Mesothelial cell of epicardium (in vitro differentiated cells): ENCODE results near the gene ZC3H12A. TPM values are rescaled to one million over a fixed set of nuclear protein-coding genes. Genes with fewer than 3 reads are reported as not detected.

Experiments
- DNase-seq, 2 experiments: peaks; one replicate each; pipeline ENCODE4 v3.0.0; 2021; ENCODE audit warnings: low spot score in 2 of 2; ENCODE audit not compliant: unreplicated experiment in 2 of 2
- H3K27ac Mint-ChIP-seq: 2 replicates; pipeline ENCODE4 v1.8.0; 2021; ENCODE audit warnings: mixed read lengths
- H3K27me3 Mint-ChIP-seq: 2 replicates; pipeline ENCODE4 v1.8.0; 2021; ENCODE audit warnings: low read depth, mixed read lengths
- H3K36me3 Mint-ChIP-seq: 2 replicates; pipeline ENCODE4 v1.8.0; 2021; ENCODE audit warnings: mixed read lengths
- H3K4me1 Mint-ChIP-seq: 2 replicates; pipeline ENCODE4 v1.8.0; 2021; ENCODE audit warnings: mixed read lengths
- H3K4me3 Mint-ChIP-seq: 2 replicates; pipeline ENCODE4 v1.8.0; 2021; ENCODE audit warnings: mild to moderate bottlenecking, moderate library complexity, mixed read lengths
- H3K9me3 Mint-ChIP-seq: 2 replicates; pipeline ENCODE4 v1.8.0; 2021; ENCODE audit warnings: mixed read lengths
- total RNA-seq: library from RNA; stranded (reverse); gene quantifications from 3 replicates; pipeline ENCODE4 v1.2.1, GENCODE V29; 2021
- TF ChIP-seq, protein P1 (sequence below): fragments of 200-600 bp; sonication (generic); IDR thresholded peaks from one replicate; pipeline ENCODE4 v1.5.0; 2021; ENCODE audit warnings: antibody characterized with exemption; ENCODE audit not compliant: unreplicated experiment

The ZC3H12A gene
- 8.9 to 11.1 TPM (median 9.2 TPM) in 3 replicates for total RNA-seq

DNA sequence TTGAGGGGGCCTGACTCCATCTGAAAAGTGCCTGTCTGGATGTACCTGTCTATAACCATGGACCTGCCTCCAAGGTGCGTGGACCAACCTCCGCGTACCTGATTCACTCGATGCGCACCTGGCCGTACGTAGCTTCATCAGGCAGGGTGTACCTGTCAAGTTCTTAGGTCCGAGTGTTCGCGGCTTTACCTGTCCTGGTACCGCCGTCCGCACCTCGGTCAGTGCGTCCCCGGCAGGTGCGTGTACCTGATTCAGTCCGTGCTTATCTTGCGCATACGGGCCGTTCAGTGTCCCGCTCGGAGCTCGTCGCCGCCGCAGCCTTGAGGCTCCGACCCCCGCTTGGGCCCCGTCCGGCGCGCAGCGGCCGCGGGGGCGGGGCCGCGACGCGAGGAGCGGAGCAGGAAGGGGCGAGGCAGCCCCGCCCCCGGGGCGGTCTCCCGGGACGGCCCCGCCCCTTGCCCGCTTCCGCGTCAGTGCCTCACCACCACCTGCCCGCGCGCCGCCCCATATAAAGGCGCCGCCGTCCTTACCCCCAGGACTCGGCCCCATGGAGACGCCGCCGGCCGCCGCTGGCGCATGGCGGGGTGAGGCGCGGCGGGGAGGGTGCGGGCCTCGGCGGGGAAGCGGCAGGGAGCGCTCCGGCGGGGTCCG is at the start of gene ZC3H12A:
TSS of gene ZC3H12A (plus strand) at position 535 of the 651 bp plus-strand sequence. CDS start 917 bp downstream, outside the sequence.
- H3K27ac Mint-ChIP-seq: peak within 1 kb of the TSS; percentile 25
- no peaks in the 10 kb centered on the region for H3K36me3 Mint-ChIP-seq
- H3K4me3 Mint-ChIP-seq: peak within 1 kb of the TSS; percentile 72
- no peaks in the 10 kb centered on the region for H3K9me3 Mint-ChIP-seq
- H3K4me1 Mint-ChIP-seq: peaks cover 52% of the 10 kb centered on the region
- DNase-seq: peak; percentile 81 to 89
- H3K27me3 Mint-ChIP-seq: peaks cover 18% of the 10 kb centered on the region
- TF ChIP-seq, protein P1, sequence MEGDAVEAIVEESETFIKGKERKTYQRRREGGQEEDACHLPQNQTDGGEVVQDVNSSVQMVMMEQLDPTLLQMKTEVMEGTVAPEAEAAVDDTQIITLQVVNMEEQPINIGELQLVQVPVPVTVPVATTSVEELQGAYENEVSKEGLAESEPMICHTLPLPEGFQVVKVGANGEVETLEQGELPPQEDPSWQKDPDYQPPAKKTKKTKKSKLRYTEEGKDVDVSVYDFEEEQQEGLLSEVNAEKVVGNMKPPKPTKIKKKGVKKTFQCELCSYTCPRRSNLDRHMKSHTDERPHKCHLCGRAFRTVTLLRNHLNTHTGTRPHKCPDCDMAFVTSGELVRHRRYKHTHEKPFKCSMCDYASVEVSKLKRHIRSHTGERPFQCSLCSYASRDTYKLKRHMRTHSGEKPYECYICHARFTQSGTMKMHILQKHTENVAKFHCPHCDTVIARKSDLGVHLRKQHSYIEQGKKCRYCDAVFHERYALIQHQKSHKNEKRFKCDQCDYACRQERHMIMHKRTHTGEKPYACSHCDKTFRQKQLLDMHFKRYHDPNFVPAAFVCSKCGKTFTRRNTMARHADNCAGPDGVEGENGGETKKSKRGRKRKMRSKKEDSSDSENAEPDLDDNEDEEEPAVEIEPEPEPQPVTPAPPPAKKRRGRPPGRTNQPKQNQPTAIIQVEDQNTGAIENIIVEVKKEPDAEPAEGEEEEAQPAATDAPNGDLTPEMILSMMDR: no peak

- H3K27me3 Mint-ChIP-seq: peaks cover 69% of the 10 kb centered on the region
- no peak overlapping the region for H3K4me3 Mint-ChIP-seq
- H3K27ac Mint-ChIP-seq: no peak overlapping the region
- no peaks in the 10 kb centered on the region for H3K4me1 Mint-ChIP-seq
- no peaks in the 10 kb centered on the region for H3K36me3 Mint-ChIP-seq
- TF ChIP-seq, protein P1: no peak
- no peak for DNase-seq
- H3K9me3 Mint-ChIP-seq: no peaks in the 10 kb centered on the region
These were observed 49.2 kb upstream of the ZC3H12A start for GRCh38 chr1:37425221-37425620.

DNA sequence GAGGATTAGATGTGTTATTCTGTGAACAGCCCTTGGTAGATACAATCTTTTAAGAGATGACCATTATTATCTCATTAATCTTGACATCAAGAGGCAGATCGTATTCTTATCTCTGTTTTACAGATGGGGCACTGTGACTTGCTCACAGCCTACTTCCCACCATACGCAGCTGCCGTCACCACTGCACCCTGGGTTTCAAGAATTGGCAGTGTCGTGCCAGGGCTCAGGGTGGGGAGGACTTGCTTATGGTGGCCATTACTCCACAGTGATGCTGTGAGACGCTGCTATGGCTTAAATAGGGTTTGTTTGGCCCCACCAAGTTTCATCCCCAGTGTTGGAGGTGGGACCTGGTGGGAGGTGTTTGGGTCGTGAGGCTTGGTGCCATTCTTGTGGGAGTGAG is 45.4 kb upstream of the ZC3H12A start:
- no peak for DNase-seq
- H3K36me3 Mint-ChIP-seq: no peaks in the 10 kb centered on the region
- H3K27me3 Mint-ChIP-seq: peaks cover 59% of the 10 kb centered on the region
- no peaks in the 10 kb centered on the region for H3K9me3 Mint-ChIP-seq
- no peak overlapping the region for H3K27ac Mint-ChIP-seq
- H3K4me3 Mint-ChIP-seq: no peak overlapping the region
- no peaks in the 10 kb centered on the region for H3K4me1 Mint-ChIP-seq
- TF ChIP-seq, protein P1: no peak

DNA sequence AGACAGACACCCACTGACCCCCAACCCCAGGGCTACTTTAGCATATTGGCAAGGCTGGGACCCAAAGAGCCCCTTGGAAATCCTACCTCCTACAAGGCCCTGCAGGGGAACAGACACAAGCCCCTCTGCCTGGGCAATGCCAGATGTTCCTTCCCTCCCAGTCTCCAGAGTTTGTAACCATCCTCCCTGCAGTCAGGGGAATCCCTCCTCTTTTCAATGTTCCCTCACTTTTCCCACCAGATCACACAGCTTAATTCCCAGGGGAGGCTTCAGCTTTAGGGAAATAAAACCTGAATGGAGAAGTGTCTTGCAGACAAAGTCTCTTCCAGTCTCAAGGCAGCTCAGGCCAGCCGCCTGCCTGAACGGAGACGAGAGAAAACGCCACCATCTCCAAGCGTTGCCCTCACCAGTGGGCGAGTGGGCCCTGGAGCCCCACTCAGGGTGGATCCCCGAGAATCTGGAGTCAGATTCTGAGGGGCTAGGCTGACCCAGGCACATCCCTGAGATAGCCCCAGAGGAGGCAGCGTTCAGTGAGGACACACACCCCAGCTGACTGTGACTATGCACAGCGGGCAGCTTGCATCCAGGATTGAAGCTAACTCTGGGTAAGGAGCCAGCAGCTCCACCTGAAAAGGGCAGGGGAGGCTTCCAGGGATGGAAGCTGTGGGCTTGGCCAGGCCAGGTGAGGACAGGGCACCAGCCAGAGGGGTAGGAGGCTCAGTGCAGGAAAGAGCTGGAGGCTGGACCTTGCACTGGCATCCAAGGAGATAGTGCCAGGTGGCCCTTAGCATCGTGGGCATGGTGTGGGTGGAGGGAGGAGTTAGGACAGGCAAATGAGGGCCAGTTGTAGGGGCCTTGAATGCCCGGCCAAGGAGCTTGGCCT is 44.0 kb upstream of the ZC3H12A start:
- TF ChIP-seq, protein P1: no peak
- peaks cover 51% of the 10 kb centered on the region for H3K27me3 Mint-ChIP-seq
- no peak for DNase-seq
- H3K27ac Mint-ChIP-seq: no peak overlapping the region
- H3K36me3 Mint-ChIP-seq: no peaks in the 10 kb centered on the region
- no peak overlapping the region for H3K4me3 Mint-ChIP-seq
- no peaks in the 10 kb centered on the region for H3K4me1 Mint-ChIP-seq
- H3K9me3 Mint-ChIP-seq: no peaks in the 10 kb centered on the region

- no peak for DNase-seq
- Mint-ChIP-seq H3K27me3 (peaks cover 53% of the 10 kb centered on the region), H3K27ac (no peak overlapping the region)
These were observed 41.7 kb upstream of the ZC3H12A start for GRCh38 chr1:37432716-37433115.

More at GRCh38 chr1:37432716-37433115, 41.7 kb upstream of the ZC3H12A start:
- no peaks in the 10 kb centered on the region for H3K36me3 Mint-ChIP-seq
- TF ChIP-seq, protein P1: no peak
- H3K4me1 Mint-ChIP-seq: no peaks in the 10 kb centered on the region
- no peak overlapping the region for H3K4me3 Mint-ChIP-seq
- no peaks in the 10 kb centered on the region for H3K9me3 Mint-ChIP-seq
